Body of pancreas (tissue), 4 donors: Measurements from ENCODE around the gene EGFL7. TPM values are rescaled to one million over a fixed set of nuclear protein-coding genes. Genes with fewer than 3 reads are reported as not detected.
A peak's percentile ranks its signal among the peaks of the same experiment; 100 is the strongest.

Source experiments
- ATAC-seq: fragments of 150-250 bp; one replicate; pipeline ENCODE4 v1.9.1; 2016
- DNase-seq, 4 donors: peaks; one replicate each; pipeline ENCODE4 v3.0.0-alpha.2; 2019
- H3K27ac ChIP-seq, 4 donors: fragments of 200-600 bp; sonication (generic); 1 replicate in 3 of 4; 2 replicates in 1 of 4; pipeline versions ENCODE4 v1.5.1 to v1.6.1; 2016 to 2019; ENCODE audit warnings: mild to moderate bottlenecking in 1 of 4, mixed read lengths in 1 of 4, moderate library complexity in 1 of 4
- H3K27me3 ChIP-seq, 2 donors: fragments of 200-600 bp; sonication (generic); one replicate each; pipeline ENCODE4 v1.6.0; 2016; ENCODE audit warnings: mild to moderate bottlenecking in 1 of 2
- H3K36me3 ChIP-seq, 2 donors: fragments of 200-600 bp; sonication (generic); replicated peaks in 1 of 2; 2 replicates each; pipeline ENCODE4 v1.5.1; 2016; ENCODE audit warnings: low read depth in 2 of 2; ENCODE audit not compliant: insufficient read depth in 1 of 2
- H3K4me1 ChIP-seq: fragments of 200-600 bp; sonication (generic); one replicate; pipeline ENCODE4 v1.6.0; 2016
- H3K4me3 ChIP-seq, 2 donors: fragments of 200-600 bp; sonication (generic); 1 replicate in 1 of 2; 2 replicates in 1 of 2; pipeline ENCODE4 v1.5.1; 2016 to 2019
- H3K9me3 ChIP-seq, 3 donors: fragments of 200-600 bp; sonication (generic); 1 replicate in 2 of 3; 2 replicates in 1 of 3; pipeline ENCODE4 v1.5.1; 2016
- POLR2A ChIP-seq, 3 donors: fragments of 450-650 bp; IDR thresholded peaks; one replicate each; pipeline ENCODE4 v1.6.1; 2016; ENCODE audit warnings: antibody characterized with exemption in 3 of 3, mild to moderate bottlenecking in 2 of 3
- WGBS, 2 donors: methylation state at CpG; one replicate each; pipeline ENCODE4 v1.1.5; 2017; 5-methylcytosine and 5-hydroxymethylcytosine counted together
- intact Hi-C: fragments of 100-400 bp; cut with DNase I; formaldehyde crosslinking; loops from one replicate; pipeline ENCODE4 v1.15.1; 2023
- total RNA-seq, 2 donors: library from RNA; depleted of rRNA; stranded (reverse); fragments of >200 nt; gene quantifications; one replicate each; pipeline ENCODE4 v1.1.0, GENCODE V29; 2016
- TF ChIP-seq, protein P1 (sequence below), 7 experiments: fragments of 450-650 bp in 4 of 7; fragments of 200-600 bp in 3 of 7; sonication (generic) in 3 of 7; IDR thresholded peaks; one replicate each; pipeline ENCODE4 v1.5.1; 2016 to 2019; ENCODE audit warnings: antibody characterized with exemption in 7 of 7

The EGFL7 gene
- total RNA-seq, 2 donors from 2014 or later, result 14.8 to 47.0 TPM

DNA sequence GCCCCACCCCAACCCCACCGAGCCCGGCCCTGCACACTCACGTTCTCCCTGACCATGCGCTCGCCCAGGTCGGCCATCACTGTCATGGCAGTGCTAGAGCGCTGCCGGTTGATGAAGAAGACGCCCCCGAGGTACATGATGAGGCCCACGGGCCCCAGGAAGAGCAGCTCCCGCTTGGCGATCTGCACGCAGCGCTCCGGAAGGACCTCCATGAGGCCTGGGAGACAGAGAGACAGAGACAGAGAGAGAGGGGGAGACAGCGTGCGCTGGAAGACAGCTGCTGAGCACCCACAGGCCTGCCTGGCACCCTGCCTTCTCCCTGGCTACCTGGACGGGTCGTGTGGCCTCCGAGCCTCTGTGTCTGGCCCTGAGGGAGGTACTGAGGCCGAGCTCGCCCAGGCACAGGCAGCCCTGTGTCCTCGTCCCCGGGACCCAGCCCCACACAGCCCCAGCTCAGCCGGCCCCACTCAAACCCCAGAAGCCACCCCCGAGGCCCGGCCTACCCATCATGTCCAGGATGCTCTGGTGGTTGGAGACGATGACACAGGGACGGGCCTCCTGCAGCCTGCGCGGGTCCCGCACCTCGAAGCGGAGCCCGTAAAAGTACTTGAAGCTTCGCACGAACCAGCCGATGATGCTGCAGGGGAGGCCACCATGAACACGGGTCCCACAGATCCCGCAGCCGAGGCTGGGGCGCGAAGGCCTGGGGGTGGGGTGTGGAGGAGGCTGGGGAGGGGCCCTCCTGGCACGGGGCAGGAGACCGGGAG lies 14.4 kb downstream of the EGFL7 start:
- no peaks in the 10 kb centered on the region for H3K27me3 ChIP-seq
- ATAC-seq (no peak), DNase-seq (no peak)
- no peak for TF ChIP-seq POLR2A (IDR thresholded peaks at IDR 0.05)
- TF ChIP-seq, protein P1, sequence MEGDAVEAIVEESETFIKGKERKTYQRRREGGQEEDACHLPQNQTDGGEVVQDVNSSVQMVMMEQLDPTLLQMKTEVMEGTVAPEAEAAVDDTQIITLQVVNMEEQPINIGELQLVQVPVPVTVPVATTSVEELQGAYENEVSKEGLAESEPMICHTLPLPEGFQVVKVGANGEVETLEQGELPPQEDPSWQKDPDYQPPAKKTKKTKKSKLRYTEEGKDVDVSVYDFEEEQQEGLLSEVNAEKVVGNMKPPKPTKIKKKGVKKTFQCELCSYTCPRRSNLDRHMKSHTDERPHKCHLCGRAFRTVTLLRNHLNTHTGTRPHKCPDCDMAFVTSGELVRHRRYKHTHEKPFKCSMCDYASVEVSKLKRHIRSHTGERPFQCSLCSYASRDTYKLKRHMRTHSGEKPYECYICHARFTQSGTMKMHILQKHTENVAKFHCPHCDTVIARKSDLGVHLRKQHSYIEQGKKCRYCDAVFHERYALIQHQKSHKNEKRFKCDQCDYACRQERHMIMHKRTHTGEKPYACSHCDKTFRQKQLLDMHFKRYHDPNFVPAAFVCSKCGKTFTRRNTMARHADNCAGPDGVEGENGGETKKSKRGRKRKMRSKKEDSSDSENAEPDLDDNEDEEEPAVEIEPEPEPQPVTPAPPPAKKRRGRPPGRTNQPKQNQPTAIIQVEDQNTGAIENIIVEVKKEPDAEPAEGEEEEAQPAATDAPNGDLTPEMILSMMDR (IDR thresholded peaks at IDR 0.05), result no peak
- H3K36me3 ChIP-seq, result no peaks in the 10 kb centered on the region
- no peaks in the 10 kb centered on the region for H3K9me3 ChIP-seq
- peaks cover 55% of the 10 kb centered on the region for H3K4me1 ChIP-seq
- 83 to 87% methylated on average over 17 to 44 of the region's 46 CpGs for WGBS, 2 donors
- H3K27ac ChIP-seq, result no peak overlapping the region
- intact Hi-C loops, result no loop called here
- no peak overlapping the region for H3K4me3 ChIP-seq

DNA sequence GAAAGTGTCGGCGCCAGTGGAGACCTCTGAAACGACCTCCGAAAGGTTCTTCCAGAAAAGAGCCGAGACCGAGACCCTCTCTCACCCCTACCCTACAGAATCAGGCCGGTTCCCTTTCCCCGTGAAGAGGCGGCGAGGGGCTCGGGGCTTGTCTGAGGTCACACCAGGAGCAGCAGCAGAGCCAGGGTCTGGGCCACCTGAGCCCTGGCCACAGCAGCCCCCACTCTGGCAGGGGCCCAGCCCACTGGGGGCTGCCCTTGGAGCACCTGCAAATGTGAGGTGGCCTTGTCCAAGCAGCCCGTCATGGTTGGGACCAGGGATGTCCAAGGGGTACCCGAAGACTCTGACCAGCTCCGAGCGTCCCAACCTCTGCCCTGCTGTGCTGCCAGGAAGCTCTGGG lies 15.3 kb downstream of the EGFL7 start:
- ATAC-seq (no peak), DNase-seq (no peak)
- WGBS, 2 donors, result 86 to 87% methylated on average over 8 to 15 of the region's 15 CpGs
- Histone ChIP-seq H3K27me3 (no peaks in the 10 kb centered on the region), H3K36me3 (no peaks in the 10 kb centered on the region), H3K4me3 (no peak overlapping the region), H3K4me1 (peaks cover 56% of the 10 kb centered on the region), H3K27ac (no peak overlapping the region), H3K9me3 (no peaks in the 10 kb centered on the region)
- no peak for TF ChIP-seq POLR2A (IDR thresholded peaks at IDR 0.05)
- TF ChIP-seq, protein P1 (IDR thresholded peaks at IDR 0.05), result no peak
- intact Hi-C loops, result no loop called here

DNA sequence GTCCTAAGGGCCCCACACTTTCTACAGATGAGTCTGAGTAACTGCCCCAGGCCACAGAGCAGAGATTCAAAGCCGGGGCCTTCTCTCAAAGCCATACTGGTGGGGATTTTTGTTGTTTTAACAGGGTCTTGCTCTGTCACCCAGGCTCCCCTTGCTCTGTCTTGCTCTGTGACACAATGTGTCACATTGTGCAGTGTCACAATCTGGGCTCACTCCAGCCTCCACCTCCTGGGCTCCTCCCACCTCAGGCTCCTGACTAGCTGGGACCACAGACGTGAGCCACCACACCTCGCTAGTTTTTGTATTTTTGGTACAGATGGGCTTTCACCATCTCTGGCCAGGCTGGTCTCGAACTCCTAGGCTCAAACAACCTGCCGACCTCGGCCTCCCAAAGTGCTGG lies 15.9 kb downstream of the EGFL7 start:
- Histone ChIP-seq H3K4me3 (no peak overlapping the region), H3K36me3 (no peaks in the 10 kb centered on the region), H3K4me1 (peaks cover 62% of the 10 kb centered on the region), H3K9me3 (no peaks in the 10 kb centered on the region), H3K27me3 (no peaks in the 10 kb centered on the region), H3K27ac (no peak overlapping the region)
- ATAC-seq (no peak), DNase-seq (no peak)
- TF ChIP-seq POLR2A (IDR thresholded peaks at IDR 0.05), result no peak
- TF ChIP-seq, protein P1 (IDR thresholded peaks at IDR 0.05), result no peak
- WGBS, 2 donors, result 75 to 91% methylated on average over 5 to 6 of the region's 6 CpGs
- intact Hi-C loops, result no loop called here

DNA sequence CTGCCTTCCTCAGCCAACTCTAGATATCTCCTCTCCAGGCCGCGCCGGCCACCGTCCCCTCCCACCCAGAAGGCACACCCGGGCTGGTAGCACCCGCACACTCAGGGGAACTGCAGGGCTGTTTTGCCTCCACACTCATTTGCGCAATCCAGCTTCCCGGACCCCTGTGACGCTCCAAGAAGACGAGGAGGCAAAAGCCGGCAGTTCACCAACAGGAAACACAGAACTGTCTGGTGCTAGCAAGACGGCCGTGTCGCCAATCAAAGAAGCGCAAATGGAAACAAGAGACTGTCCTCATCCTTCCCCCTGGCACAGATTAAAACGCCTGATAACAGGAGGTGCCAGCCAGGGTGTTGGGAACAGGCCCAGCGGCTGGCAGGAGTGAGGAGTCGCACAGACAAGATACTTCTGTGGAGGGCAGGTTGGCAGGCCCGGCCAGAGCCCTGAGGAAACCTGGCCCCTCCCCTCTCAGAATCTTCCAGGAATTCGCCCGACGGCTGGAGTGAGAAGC lies 16.8 kb downstream of the EGFL7 start:
- H3K9me3 ChIP-seq, result no peaks in the 10 kb centered on the region
- H3K27ac ChIP-seq, result peak overlapping the region in 1 of 4 donors; percentile 24
- ATAC-seq (no peak), DNase-seq (peak in 1 of 4 donors; percentile 73)
- TF ChIP-seq, protein P1 (IDR thresholded peaks at IDR 0.05), result no peak
- peak in 1 of 3 donors; percentile 33 for TF ChIP-seq POLR2A (IDR thresholded peaks at IDR 0.05)
- WGBS, 2 donors, result 60 to 77% methylated on average over 21 to 22 of the region's 22 CpGs
- no peaks in the 10 kb centered on the region for H3K27me3 ChIP-seq
- intact Hi-C loops, result no loop called here
- H3K4me1 ChIP-seq, result peaks cover 64% of the 10 kb centered on the region
- no peak overlapping the region for H3K4me3 ChIP-seq
- no peaks in the 10 kb centered on the region for H3K36me3 ChIP-seq

DNA sequence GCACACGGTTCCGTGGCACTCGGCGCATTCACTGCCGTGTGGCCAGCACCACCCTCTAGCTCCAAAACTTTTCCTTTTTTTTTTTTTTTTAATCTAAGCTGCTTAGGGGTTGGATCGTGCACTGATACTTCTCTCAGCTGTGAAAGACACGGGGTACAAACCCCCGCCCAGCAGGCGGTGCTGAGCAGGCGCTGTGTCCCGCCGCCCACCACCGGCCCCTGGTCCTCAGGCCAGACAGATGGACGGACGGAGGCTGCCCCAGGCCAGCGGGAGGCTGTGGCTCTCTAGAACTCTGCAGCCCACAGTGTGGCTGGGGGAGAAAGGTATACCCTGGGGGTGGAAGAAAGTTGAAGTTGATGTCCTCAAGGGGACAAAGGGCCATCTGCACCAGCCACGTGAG lies 18.3 kb downstream of the EGFL7 start:
- Histone ChIP-seq H3K27ac (no peak overlapping the region), H3K36me3 (no peaks in the 10 kb centered on the region), H3K4me1 (peaks cover 64% of the 10 kb centered on the region), H3K27me3 (no peaks in the 10 kb centered on the region), H3K9me3 (no peaks in the 10 kb centered on the region), H3K4me3 (no peak overlapping the region)
- DNase-seq, result no peak
- no peak for TF ChIP-seq POLR2A (IDR thresholded peaks at IDR 0.05)
- TF ChIP-seq, protein P1 (IDR thresholded peaks at IDR 0.05), result no peak
- intact Hi-C loops, result no loop called here
- no peak for ATAC-seq
- 92 to 94% methylated on average over 16 to 17 of the region's 17 CpGs for WGBS, 2 donors
